GM18951 (cell line): ENCODE measurements around the gene EFHD2.
"Not testable (repeated sequence)": the region's sequence is repeated elsewhere in the genome, so short reads cannot be mapped to it uniquely, and the experiment has no call there.

Experiments used
- POLR2A ChIP-seq: IDR thresholded peaks from 4 replicates; pipeline ENCODE4 v1.6.1; 2011; ENCODE audit warnings: mild to moderate bottlenecking; ENCODE audit not compliant: insufficient read length, insufficient read depth; ENCODE audit errors: extremely low read depth
- in situ Hi-C: fragments of 300-500 bp; cut with MboI; formaldehyde crosslinking; loops from one replicate; pipeline ENCODE4 v1.12.0; 2022; ENCODE audit warnings: low sequenced_read_pairs, mixed read lengths, inconsistent platforms; ENCODE audit not compliant: unreplicated experiment

The EFHD2 gene

DNA sequence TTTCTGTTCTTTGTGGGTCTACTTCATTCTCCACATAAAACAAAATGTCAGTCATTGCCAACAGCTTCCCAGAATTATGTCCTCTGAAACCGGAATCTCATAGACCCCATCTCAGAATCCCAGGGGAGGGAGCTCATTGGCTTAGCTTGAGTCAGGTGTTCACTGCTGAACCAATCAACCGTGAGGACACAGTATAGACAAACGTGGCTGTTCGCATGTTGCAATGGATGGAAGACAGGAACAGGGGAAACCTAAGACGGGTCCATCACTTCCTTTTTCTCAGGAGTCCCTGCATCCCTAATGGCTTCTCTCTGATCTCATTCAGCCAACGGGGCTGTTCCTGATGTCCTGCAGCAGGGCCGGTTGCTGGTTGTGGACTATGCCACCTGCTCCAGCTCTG, 56.0 kb downstream of the EFHD2 start:
- no peak for TF ChIP-seq POLR2A
- in situ Hi-C loops: no loop called here

DNA sequence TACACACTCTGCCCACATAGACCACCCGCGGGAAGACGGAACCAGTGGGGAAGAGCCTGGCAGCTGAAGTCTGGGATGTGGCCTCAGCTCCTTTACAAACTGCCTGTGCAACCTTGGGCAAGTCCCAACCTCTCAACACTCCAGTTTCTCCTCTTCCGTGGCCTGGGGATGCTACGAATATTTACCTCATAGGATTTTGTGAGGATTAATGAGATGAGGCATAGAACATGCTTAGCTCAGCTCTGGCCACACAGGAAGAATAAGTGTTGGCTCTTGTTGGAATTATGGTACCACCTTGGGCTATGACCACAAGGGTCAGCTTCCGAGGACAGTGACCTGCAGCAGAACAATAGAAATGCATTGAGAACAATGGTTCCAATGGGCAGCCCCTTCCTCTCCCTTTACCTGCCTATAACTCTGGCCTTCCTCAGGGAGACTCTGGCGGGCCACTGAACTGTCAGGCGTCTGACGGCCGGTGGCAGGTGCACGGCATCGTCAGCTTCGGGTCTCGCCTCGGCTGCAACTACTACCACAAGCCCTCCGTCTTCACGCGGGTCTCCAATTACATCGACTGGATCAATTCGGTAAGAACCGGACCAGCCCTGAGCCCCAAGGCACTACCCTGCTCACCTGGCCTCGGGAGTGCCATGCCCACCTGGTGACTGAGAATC, 57.4 kb downstream of the EFHD2 start:
- in situ Hi-C loops: not testable (repeated sequence)

DNA sequence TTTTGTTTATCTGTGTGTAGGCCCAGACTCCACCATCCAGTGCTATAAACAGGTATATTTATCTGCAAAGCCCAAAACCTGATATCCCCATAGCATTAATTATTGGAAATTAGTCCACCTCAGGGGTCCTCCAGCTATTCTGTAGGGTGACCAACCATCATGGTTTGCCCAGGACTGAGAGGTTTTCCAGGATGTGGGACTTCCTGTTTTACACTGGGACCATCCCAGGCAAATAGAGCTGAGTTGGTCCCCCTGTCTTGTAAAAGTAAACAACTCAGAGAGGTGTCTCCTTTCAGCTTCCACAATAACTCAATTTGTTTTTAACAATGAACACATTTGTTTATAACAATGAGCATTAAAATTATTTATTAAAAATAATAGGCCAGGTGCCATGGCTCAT, 58.5 kb downstream of the EFHD2 start:
- no peak for TF ChIP-seq POLR2A
- in situ Hi-C loops: no loop called here

DNA sequence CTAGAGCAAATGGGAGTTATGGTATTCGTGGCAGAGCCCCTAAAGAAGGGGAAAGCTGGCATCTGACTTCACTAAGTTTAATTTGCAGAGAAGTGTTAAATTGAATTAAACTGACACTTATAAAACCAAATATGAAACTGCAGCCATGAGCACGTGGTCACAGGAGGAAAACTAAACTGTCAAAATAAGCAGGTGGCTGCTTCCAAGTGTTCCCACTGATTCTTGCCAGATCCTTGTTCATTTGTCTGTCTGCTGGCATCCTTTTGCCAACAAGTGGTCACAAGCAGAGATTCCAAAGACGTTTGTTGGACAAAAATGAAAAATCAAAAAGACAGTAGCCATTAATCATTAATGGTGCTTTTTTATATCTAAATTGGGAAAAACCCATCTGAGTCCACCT, 59.7 kb downstream of the EFHD2 start:
- no peak for TF ChIP-seq POLR2A
- in situ Hi-C loops: no loop called here

DNA sequence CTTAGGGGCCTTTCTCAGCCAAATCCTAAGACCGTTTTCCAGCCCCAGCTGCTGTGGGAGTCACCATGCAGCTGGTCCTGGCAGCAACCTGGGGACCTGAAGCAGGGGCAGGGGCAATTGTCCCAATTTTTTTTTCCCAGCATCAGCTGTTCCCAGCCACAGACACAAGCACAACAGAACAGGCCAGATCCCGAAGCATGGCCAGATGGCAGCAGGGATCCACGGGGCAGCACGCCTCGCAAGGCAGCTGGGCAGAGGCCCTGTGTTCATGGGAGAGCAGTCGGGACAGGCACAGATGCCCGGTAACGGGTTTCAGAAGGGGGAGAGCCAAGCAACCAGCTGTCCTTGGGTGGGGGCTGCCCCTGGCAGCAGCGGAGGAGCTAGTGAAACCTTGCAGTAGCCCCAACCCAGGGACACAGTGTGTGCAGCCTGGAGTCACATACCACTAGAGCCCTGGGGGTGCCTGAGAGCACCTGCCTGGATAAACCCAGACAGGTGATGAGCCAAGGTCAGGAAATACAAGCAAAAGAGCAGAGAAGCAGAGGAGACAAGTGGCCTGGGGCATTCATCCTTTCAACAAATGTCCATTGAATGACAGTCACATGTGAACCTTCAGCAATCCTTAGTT, 60.2 kb downstream of the EFHD2 start:
- in situ Hi-C loops: not testable (repeated sequence)

DNA sequence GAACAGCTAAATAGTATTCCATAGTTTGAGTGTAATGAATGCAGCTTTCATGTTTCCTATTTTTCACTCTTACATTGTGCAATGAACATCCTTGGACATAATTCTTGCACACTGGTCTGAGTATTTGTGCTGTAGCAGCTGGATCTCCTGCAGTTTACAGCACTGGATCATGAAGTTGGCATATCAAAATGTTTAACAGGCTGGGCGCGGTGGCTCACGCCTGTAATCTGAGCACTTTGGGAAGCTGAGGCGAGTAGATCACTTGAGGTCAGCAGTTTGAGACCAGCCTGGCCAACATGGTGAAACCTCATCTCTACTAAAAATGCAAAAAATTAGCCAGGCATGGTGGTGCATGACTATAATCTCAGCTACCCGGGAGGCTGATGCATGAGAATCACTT, 61.4 kb downstream of the EFHD2 start:
- in situ Hi-C loops: not testable (repeated sequence)

GRCh38 chr1:15471723-15472122, 62.0 kb downstream of the EFHD2 start:
- in situ Hi-C loops: not testable (repeated sequence)

DNA sequence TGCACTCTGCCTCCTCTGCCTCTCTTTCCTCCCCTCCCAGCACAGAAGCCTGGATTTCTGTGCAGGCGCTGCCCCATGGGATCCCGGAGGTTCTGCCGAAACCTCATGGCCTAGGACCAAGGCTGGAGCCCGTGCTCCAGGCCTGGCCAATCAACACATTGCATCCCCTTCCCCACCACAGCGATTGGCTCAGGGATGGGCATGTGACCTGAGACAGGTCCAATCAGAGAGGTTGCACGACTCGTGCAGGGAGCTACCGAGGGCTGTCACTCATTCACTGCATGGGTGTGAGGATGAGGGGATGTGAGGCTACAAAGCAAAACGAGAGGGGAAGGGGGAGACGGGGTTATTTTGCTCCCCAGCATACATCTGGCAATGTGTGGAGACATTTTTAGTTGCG, 62.9 kb downstream of the EFHD2 start:
- in situ Hi-C loops: no loop called here
- no peak for TF ChIP-seq POLR2A

- in situ Hi-C loops: no loop called here
Measured at GRCh38 chr1:15475752-15476314, 66.1 kb downstream of the EFHD2 start, which contains the start of gene CELA2B. TSS of gene CELA2B (plus strand) at chr1:15476104. CDS start at chr1:15476126, 22 bp downstream.

DNA sequence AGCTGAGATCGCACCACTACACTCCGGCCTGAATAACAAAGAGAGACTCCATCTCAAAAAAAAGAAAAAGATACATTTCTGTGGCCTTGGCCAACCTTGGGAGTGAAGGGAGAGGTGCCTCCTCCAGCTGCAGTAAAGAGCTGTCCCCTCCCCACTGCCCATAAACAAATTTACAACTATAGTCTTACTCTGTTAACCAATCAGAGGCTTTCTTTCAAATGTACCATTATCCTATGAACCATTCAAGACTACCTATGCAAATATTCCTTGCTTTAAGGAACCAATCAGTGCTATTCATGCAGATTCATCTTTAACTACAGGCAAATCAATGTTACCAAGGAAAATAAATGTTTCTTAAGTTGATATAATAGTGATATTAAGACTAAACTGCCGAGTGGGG, 67.2 kb downstream of the EFHD2 start:
- TF ChIP-seq POLR2A: no peak
- in situ Hi-C loops: no loop called here

More at GRCh38 chr1:15475752-15476314, 66.1 kb downstream of the EFHD2 start, which contains the start of gene CELA2B:
- no peak for TF ChIP-seq POLR2A

DNA sequence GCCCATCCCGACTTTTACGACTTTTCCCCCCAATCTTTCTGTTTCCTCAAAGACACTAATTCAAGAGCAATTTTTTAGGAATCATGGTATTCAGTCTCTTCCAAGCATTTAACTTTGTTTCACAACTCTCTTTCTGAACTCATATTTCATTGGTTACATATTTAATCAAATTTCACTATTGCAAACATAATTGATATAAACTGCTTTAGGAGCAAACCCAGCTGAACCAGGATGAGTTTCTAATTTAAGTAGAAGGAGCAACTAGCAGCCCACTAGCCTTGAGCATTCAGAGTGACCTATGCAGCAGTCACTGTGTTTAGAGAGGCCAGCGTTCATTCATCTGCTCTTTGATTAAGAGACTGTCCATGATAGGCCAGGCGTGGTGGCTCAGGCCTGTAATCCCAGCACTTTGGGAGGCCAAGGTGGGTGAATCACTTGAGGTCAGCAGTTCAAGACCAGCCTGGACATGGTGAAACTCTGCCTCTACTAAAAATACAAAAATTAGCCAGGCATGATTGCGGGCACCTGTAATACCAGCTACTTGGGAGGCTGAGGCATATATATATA, 68.0 kb downstream of the EFHD2 start:
- in situ Hi-C loops: no loop called here
- no peak for TF ChIP-seq POLR2A
